C4-2B (cell line): ENCODE results near the gene KRTAP10-12.

Source experiments
- ZFX ChIP-seq: fragments of 450-650 bp; IDR thresholded peaks from 2 replicates; pipeline ENCODE4 v1.6.1; 2017
- TF ChIP-seq, protein P1 (sequence below): fragments of 450-650 bp; conservative IDR thresholded peaks from 2 replicates; pipeline ENCODE4 v1.5.1; 2017; ENCODE audit warnings: mild to moderate bottlenecking

DNA sequence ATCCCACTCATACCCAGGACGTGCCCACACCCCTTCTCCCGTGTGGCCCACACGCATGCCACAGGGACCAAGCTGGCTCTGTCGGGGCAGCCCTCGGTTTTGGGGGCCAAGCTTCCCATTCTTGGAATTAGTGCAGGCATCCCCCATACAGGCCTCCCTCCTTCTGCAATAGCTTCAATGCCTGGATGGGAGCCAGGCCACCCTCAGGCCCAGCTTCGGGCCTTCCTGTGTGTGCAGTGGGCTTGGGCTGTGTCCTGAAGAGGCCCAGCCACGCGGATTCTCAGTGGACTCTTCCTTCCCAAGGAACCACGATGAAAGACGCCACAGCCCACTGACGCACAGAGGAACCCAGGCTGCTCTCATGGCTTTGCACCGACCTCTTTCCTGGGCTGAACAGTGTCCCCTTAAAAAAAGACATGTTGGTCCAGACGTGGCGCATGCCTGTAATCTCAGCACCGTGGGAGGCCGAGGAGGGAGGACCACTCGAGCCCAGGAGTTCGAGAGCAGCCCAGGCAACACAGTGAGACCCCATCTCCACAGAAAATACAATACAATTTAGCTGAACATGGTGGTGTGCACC, 47.4 kb upstream of the KRTAP10-12 start:
- TF ChIP-seq, protein P1, sequence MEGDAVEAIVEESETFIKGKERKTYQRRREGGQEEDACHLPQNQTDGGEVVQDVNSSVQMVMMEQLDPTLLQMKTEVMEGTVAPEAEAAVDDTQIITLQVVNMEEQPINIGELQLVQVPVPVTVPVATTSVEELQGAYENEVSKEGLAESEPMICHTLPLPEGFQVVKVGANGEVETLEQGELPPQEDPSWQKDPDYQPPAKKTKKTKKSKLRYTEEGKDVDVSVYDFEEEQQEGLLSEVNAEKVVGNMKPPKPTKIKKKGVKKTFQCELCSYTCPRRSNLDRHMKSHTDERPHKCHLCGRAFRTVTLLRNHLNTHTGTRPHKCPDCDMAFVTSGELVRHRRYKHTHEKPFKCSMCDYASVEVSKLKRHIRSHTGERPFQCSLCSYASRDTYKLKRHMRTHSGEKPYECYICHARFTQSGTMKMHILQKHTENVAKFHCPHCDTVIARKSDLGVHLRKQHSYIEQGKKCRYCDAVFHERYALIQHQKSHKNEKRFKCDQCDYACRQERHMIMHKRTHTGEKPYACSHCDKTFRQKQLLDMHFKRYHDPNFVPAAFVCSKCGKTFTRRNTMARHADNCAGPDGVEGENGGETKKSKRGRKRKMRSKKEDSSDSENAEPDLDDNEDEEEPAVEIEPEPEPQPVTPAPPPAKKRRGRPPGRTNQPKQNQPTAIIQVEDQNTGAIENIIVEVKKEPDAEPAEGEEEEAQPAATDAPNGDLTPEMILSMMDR = no peak
- no peak for TF ChIP-seq ZFX
